Cardiac muscle cell (in vitro differentiated cells and primary cell): ENCODE results near the gene OR6C68. TPM values are rescaled to one million over a fixed set of nuclear protein-coding genes. Genes with fewer than 3 reads are reported as not detected.
"Not testable (repeated sequence)": the region's sequence is repeated elsewhere in the genome, so short reads cannot be mapped to it uniquely, and the experiment has no call there.

Source experiments
- DNase-seq, 2 donors: peaks; one replicate each; pipeline versions ENCODE4 v3.0.0 to v3.0.0-alpha.2; 2010 to 2017; ENCODE audit warnings: low read depth in 1 of 2, low spot score in 1 of 2
- H3K27ac ChIP-seq: fragments of 200-600 bp; sonication (generic); 2 replicates; pipeline ENCODE4 v1.5.1; 2016
- H3K27me3 ChIP-seq: fragments of 200-600 bp; sonication (generic); 2 replicates; pipeline ENCODE4 v1.6.0; 2016; ENCODE audit warnings: control low read depth
- H3K36me3 ChIP-seq: fragments of 200-600 bp; sonication (generic); 2 replicates; pipeline ENCODE4 v1.5.1; 2016; ENCODE audit warnings: control low read depth
- H3K4me1 ChIP-seq: fragments of 200-600 bp; sonication (generic); 2 replicates; pipeline ENCODE4 v1.8.1; 2017; ENCODE audit warnings: low read depth, mild to moderate bottlenecking, mixed run types
- H3K4me3 ChIP-seq: fragments of 200-600 bp; sonication (generic); 2 replicates; pipeline ENCODE4 v1.5.1; 2016; ENCODE audit warnings: mild to moderate bottlenecking
- H3K9me3 ChIP-seq: fragments of 200-600 bp; sonication (generic); 2 replicates; pipeline ENCODE4 v1.5.1; 2017; ENCODE audit warnings: low read depth, mild to moderate bottlenecking, control low read depth
- CTCF ChIP-seq: IDR thresholded peaks from 2 replicates; pipeline ENCODE4 v1.5.1; 2012; ENCODE audit warnings: low read depth, mild to moderate bottlenecking, low read length
- polyA plus RNA-seq: library from polyadenylated mRNA; unstranded; fragments of >200 nt; fragmentation: Nextera tagmentation; extraction: Ambion mirVana; gene quantifications from 2 replicates; pipeline ENCODE4 v1.2.1, GENCODE V29; 2016
- total RNA-seq: library from RNA; depleted of rRNA; stranded (reverse); fragments of >200 nt; gene quantifications from 2 replicates; pipeline ENCODE4 v1.2.3, GENCODE V29; 2016

OR6C68 gene
- total and polyA plus RNA-seq, 2 experiments from 2014 or later, result not detected

GRCh38 chr12:55467836-55468235 is 24.3 kb upstream of the OR6C68 start:
- Histone ChIP-seq H3K36me3 (no peaks in the 10 kb centered on the region), H3K27ac (no peak overlapping the region), H3K27me3 (no peaks in the 10 kb centered on the region), H3K4me3 (no peak overlapping the region), H3K9me3 (no peaks in the 10 kb centered on the region), H3K4me1 (no peaks in the 10 kb centered on the region)
- DNase-seq, result no peak
- TF ChIP-seq CTCF, result no peak

- Histone ChIP-seq H3K27ac (no peak overlapping the region), H3K27me3 (no peaks in the 10 kb centered on the region), H3K4me3 (no peak overlapping the region), H3K4me1 (no peaks in the 10 kb centered on the region), H3K9me3 (no peaks in the 10 kb centered on the region), H3K36me3 (no peaks in the 10 kb centered on the region)
- TF ChIP-seq CTCF, result no peak
- no peak for DNase-seq
Measured at GRCh38 chr12:55469291-55469690, 22.9 kb upstream of the OR6C68 start.

- no peak for DNase-seq
- no peak within 1 kb of the TSS for H3K27ac ChIP-seq
- no peak for TF ChIP-seq CTCF
- no peaks in the 10 kb centered on the region for H3K36me3 ChIP-seq
- H3K9me3 ChIP-seq, result no peaks in the 10 kb centered on the region
- H3K4me3 ChIP-seq, result no peak within 1 kb of the TSS
- H3K4me1 ChIP-seq, result no peaks in the 10 kb centered on the region
- no peaks in the 10 kb centered on the region for H3K27me3 ChIP-seq
Measured at GRCh38 chr12:55470088-55470829, 21.9 kb upstream of the OR6C68 start, which contains the start of gene OR6C70. OR6C70 (minus strand) TSS chr12:55470138; CDS start chr12:55470138, 0 bp downstream.

- no peak for DNase-seq
- no peaks in the 10 kb centered on the region for H3K9me3 ChIP-seq
- no peaks in the 10 kb centered on the region for H3K36me3 ChIP-seq
- no peak overlapping the region for H3K27ac ChIP-seq
- no peaks in the 10 kb centered on the region for H3K27me3 ChIP-seq
- no peaks in the 10 kb centered on the region for H3K4me1 ChIP-seq
- H3K4me3 ChIP-seq, result no peak overlapping the region
- no peak for TF ChIP-seq CTCF
Measured at GRCh38 chr12:55472264-55472663, 19.9 kb upstream of the OR6C68 start.

GRCh38 chr12:55479136-55479535 is 13.0 kb upstream of the OR6C68 start:
- H3K36me3 ChIP-seq, result not testable (repeated sequence)

GRCh38 chr12:55484284-55484683 is 7.9 kb upstream of the OR6C68 start:
- H3K4me1 ChIP-seq, H3K27me3 ChIP-seq, DNase-seq, H3K4me3 ChIP-seq, H3K27ac ChIP-seq, H3K36me3 ChIP-seq, H3K9me3 ChIP-seq: not testable (repeated sequence)

More at GRCh38 chr12:55479136-55479535, 13.0 kb upstream of the OR6C68 start:
- not testable (repeated sequence) for H3K4me3 ChIP-seq, H3K4me1 ChIP-seq, H3K9me3 ChIP-seq, DNase-seq, H3K27ac ChIP-seq, H3K27me3 ChIP-seq
